Fibroblast of lung (primary cell): Measurements from ENCODE around the gene CALY. TPM values are rescaled to one million over a fixed set of nuclear protein-coding genes. Genes with fewer than 3 reads are reported as not detected.

Source experiments
- DNase-seq, 2 donors: peaks; one replicate each; pipeline versions ENCODE4 v3.0.0 to v3.0.0-alpha.2; 2010; ENCODE audit warnings: low read depth in 2 of 2
- H2AFZ ChIP-seq: 2 replicates; pipeline ENCODE4 v1.5.1; 2012; ENCODE audit warnings: low read length, control low read depth, inconsistent platforms
- H3K27ac ChIP-seq: 2 replicates; pipeline ENCODE4 v1.5.1; 2011; ENCODE audit warnings: low read length, control low read depth; ENCODE audit not compliant: insufficient read depth
- H3K27me3 ChIP-seq: 2 replicates; pipeline ENCODE4 v1.5.1; 2011; ENCODE audit warnings: mild to moderate bottlenecking, low read length; ENCODE audit not compliant: control insufficient read depth, insufficient read depth
- H3K36me3 ChIP-seq: 2 replicates; pipeline ENCODE4 v1.5.1; 2011; ENCODE audit warnings: low read length; ENCODE audit not compliant: control insufficient read depth, insufficient read depth
- H3K4me1 ChIP-seq: 2 replicates; pipeline ENCODE4 v1.5.1; 2011; ENCODE audit warnings: low read length; ENCODE audit not compliant: control insufficient read depth, insufficient read depth; ENCODE audit errors: extremely low read depth
- H3K4me2 ChIP-seq: 2 replicates; pipeline ENCODE4 v1.5.1; 2011; ENCODE audit warnings: low read length, control low read depth; ENCODE audit not compliant: insufficient read depth; ENCODE audit errors: extremely low read depth
- H3K4me3 ChIP-seq, 4 experiments: fragments of 200-600 bp in 1 of 4; sonication (generic) in 1 of 4; replicated peaks in 1 of 4; 2 replicates each; pipeline ENCODE4 v1.5.1; 2011 to 2016; ENCODE audit warnings: low read length in 4 of 4, low read depth in 3 of 4, mild to moderate bottlenecking in 3 of 4, control low read depth in 2 of 4, inconsistent platforms in 1 of 4, mixed read lengths in 1 of 4; ENCODE audit not compliant: insufficient read depth in 1 of 4; ENCODE audit errors: control extremely low read depth in 1 of 4
- H3K79me2 ChIP-seq: 2 replicates; pipeline ENCODE4 v1.5.1; 2012; ENCODE audit warnings: mild to moderate bottlenecking, low read length, inconsistent platforms; ENCODE audit not compliant: control insufficient read depth, insufficient read depth
- H3K9ac ChIP-seq: 2 replicates; pipeline ENCODE4 v1.5.1; 2011; ENCODE audit warnings: mild to moderate bottlenecking, low read length, control low read depth; ENCODE audit not compliant: insufficient read depth
- H3K9me3 ChIP-seq: 2 replicates; pipeline ENCODE4 v1.5.1; 2012; ENCODE audit warnings: low read depth, low read length; ENCODE audit not compliant: control insufficient read depth, insufficient read depth
- H4K20me1 ChIP-seq: 2 replicates; pipeline ENCODE4 v1.5.1; 2011; ENCODE audit warnings: low read length; ENCODE audit not compliant: control insufficient read depth, insufficient read depth; ENCODE audit errors: extremely low read depth
- CTCF ChIP-seq, 2 donors: IDR thresholded peaks in 1 of 2; conservative IDR thresholded peaks in 1 of 2; 1 replicate in 1 of 2; 2 replicates in 1 of 2; pipeline ENCODE4 v1.5.1; 2011 to 2012; ENCODE audit warnings: low read length in 2 of 2, control low read depth in 1 of 2, inconsistent platforms in 1 of 2, low read depth in 1 of 2, mild to moderate bottlenecking in 1 of 2
- EZH2 ChIP-seq: IDR thresholded peaks from 2 replicates; pipeline ENCODE4 v1.5.1; 2012; ENCODE audit warnings: low read length, control low read depth, mild to moderate bottlenecking; ENCODE audit errors: missing control alignments
- polyA plus RNA-seq, 2 donors: library from polyadenylated mRNA; depleted of rRNA in 1 of 2; stranded (reverse) in 1 of 2; unstranded in 1 of 2; fragments of >200 nt; gene quantifications; 2 replicates each; pipeline ENCODE4 v1.2.1, GENCODE V29; 2011 to 2012; ENCODE audit warnings: missing spikeins in 1 of 2
- total RNA-seq: library from RNA; depleted of rRNA; stranded (reverse); fragments of >200 nt; gene quantifications from 2 replicates; pipeline ENCODE4 v1.2.1, GENCODE V29; 2014

Gene CALY
- total and polyA plus RNA-seq, 2 donors (not counting 1 experiment from before 2014, with no cell fraction given) = not detected

GRCh38 chr10:133346413-133346812 is 9.7 kb upstream of the CALY start:
- Histone ChIP-seq H3K36me3 (no peaks in the 10 kb centered on the region), H3K9me3 (no peaks in the 10 kb centered on the region), H3K79me2 (no peaks in the 10 kb centered on the region), H3K4me1 (no peaks in the 10 kb centered on the region), H3K4me2 (no peak overlapping the region), H3K27me3 (no peaks in the 10 kb centered on the region), H2AFZ (no peak overlapping the region), H3K9ac (no peak overlapping the region), H3K4me3 (no peak overlapping the region), H4K20me1 (no peaks in the 10 kb centered on the region), H3K27ac (no peak overlapping the region)
- no peak for TF ChIP-seq CTCF (conservative IDR thresholded peaks at IDR 0.05 in 1 of 2, IDR thresholded peaks at IDR 0.05 in 1 of 2; ENCODE audit: low read depth in 1 of 2, low read length in 2 of 2)
- no peak for TF ChIP-seq EZH2
- DNase-seq = no peak

GRCh38 chr10:133344236-133344635 is 7.5 kb upstream of the CALY start:
- no peak overlapping the region for H3K27ac ChIP-seq
- no peaks in the 10 kb centered on the region for H4K20me1 ChIP-seq
- no peak overlapping the region for H2AFZ ChIP-seq
- H3K4me1 ChIP-seq = no peaks in the 10 kb centered on the region
- DNase-seq = no peak
- H3K4me3 ChIP-seq = no peak overlapping the region
- H3K4me2 ChIP-seq = no peak overlapping the region
- H3K9ac ChIP-seq = no peak overlapping the region
- no peaks in the 10 kb centered on the region for H3K79me2 ChIP-seq
- no peaks in the 10 kb centered on the region for H3K36me3 ChIP-seq
- H3K27me3 ChIP-seq = no peaks in the 10 kb centered on the region
- no peaks in the 10 kb centered on the region for H3K9me3 ChIP-seq
- TF ChIP-seq EZH2 (no peak), CTCF (conservative IDR thresholded peaks at IDR 0.05 in 1 of 2, IDR thresholded peaks at IDR 0.05 in 1 of 2; ENCODE audit: low read depth in 1 of 2, low read length in 2 of 2) (no peak)

DNA sequence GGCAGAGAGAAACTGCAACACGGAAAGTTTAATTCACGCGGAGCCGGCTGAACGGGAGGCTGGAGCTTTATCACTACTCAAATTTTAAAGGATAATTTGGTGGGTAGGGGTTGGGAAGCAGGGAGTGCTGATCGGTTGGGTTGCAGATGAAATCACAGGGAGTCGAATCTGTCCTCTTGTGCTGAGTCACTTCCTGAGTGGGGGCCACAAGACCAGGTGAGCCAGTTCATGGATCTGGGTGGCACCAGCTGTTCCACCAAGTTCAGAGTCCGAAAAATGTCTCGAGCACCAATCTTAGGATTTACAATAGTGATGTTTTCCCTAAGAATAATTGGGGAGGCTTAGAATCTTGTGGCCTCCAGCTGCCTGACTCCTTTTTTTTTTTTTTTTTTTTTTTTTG is 6.9 kb upstream of the CALY start:
- Histone ChIP-seq H3K79me2 (no peaks in the 10 kb centered on the region), H3K4me1 (no peaks in the 10 kb centered on the region), H3K4me3 (no peak overlapping the region), H3K4me2 (no peak overlapping the region), H3K9ac (no peak overlapping the region), H4K20me1 (no peaks in the 10 kb centered on the region), H2AFZ (no peak overlapping the region), H3K27me3 (no peaks in the 10 kb centered on the region), H3K36me3 (no peaks in the 10 kb centered on the region), H3K27ac (no peak overlapping the region), H3K9me3 (no peaks in the 10 kb centered on the region)
- DNase-seq = no peak
- TF ChIP-seq CTCF (conservative IDR thresholded peaks at IDR 0.05 in 1 of 2, IDR thresholded peaks at IDR 0.05 in 1 of 2; ENCODE audit: low read depth in 1 of 2, low read length in 2 of 2) = no peak
- no peak for TF ChIP-seq EZH2
